HCT116 (cell line): ENCODE data around the gene TBR1. TPM values are rescaled to one million over a fixed set of nuclear protein-coding genes. Genes with fewer than 3 reads are reported as not detected.

Experiments used
- ATAC-seq: fragments of 200-7000 bp; cut with Tn5 transposase; 2 replicates; pipeline ENCODE4 v1.9.1; 2020; ENCODE audit warnings: mild to moderate bottlenecking, moderate library complexity
- BruUV-seq: library from RNA; stranded (reverse); fragments of 400-500 nt; replicated peaks from 2 replicates; lab custom pipeline; 2021; lab: Mats Ljungman, UMichigan
- CTCF ChIA-PET: fragments of 300-600 bp; sonication (Branson Sonifier 250); formaldehyde crosslinking; loops from one replicate; lab custom pipeline; 2021; ENCODE audit warnings: antibody characterized with exemption; lab: Charles Lee
- POLR2A ChIA-PET: fragments of 300-600, 350-600 bp; sonication (Branson Sonifier 250); formaldehyde crosslinking; loops from one replicate; lab custom pipeline; 2021; ENCODE audit warnings: antibody characterized with exemption; lab: Charles Lee
- RAD21 ChIA-PET, 2 experiments: fragments of 300-600 bp; sonication (Branson Sonifier 250); formaldehyde crosslinking; loops; one replicate each; lab custom pipeline; 2023; ENCODE audit warnings: low total read pairs in 2 of 2; ENCODE audit not compliant: uncharacterized antibody in 2 of 2, unreplicated experiment in 2 of 2, low non-redundant PET in 1 of 2; lab: Charles Lee
- DNase-seq: peaks from one replicate; pipeline ENCODE4 v3.0.0-alpha.2; 2010; ENCODE audit warnings: low read depth, low spot score
- H2AFZ ChIP-seq: fragments of 200-600 bp; shearing (Covaris generic), sonication (generic); 2 replicates; pipeline ENCODE4 v1.6.1; 2017; ENCODE audit warnings: low read depth, mixed run types, mixed read lengths, antibody characterized with exemption, low read length; ENCODE audit not compliant: poor library complexity, severe bottlenecking
- H3K27ac ChIP-seq: 2 replicates; pipeline ENCODE4 v1.5.1; 2012; ENCODE audit warnings: low read depth, low read length
- H3K27me3 ChIP-seq: fragments of 200-600 bp; sonication (generic); 2 replicates; pipeline ENCODE4 v1.6.1; 2016; ENCODE audit warnings: mixed run types, low read length, mixed read lengths; ENCODE audit not compliant: insufficient read depth
- H3K36me3 ChIP-seq, 2 experiments: fragments of 200-500 bp in 1 of 2; fragments of 200-600 bp in 1 of 2; sonication (Bioruptor generic) in 1 of 2; sonication (generic) in 1 of 2; 2 replicates each; pipeline versions ENCODE4 v1.5.1 to v1.6.1; 2014 to 2016; ENCODE audit warnings: low read length in 2 of 2, inconsistent platforms in 1 of 2, mixed read lengths in 1 of 2, mixed run types in 1 of 2; ENCODE audit not compliant: insufficient read depth in 2 of 2, control insufficient read depth in 1 of 2
- H3K4me1 ChIP-seq, 2 experiments: fragments of 200-600 bp in 1 of 2; sonication (generic) in 1 of 2; 2 replicates each; pipeline versions ENCODE4 v1.5.1 to v1.6.1; 2012 to 2017; ENCODE audit warnings: low read length in 2 of 2, inconsistent platforms in 1 of 2, mild to moderate bottlenecking in 1 of 2, mixed read lengths in 1 of 2, mixed run types in 1 of 2, moderate library complexity in 1 of 2; ENCODE audit not compliant: insufficient read depth in 2 of 2, control insufficient read depth in 1 of 2
- H3K4me2 ChIP-seq: fragments of 200-600 bp; sonication (generic); 2 replicates; pipeline ENCODE4 v1.6.1; 2017; ENCODE audit warnings: mixed run types, low read length, mixed read lengths
- H3K4me3 ChIP-seq, 2 experiments: fragments of 200-600 bp in 1 of 2; sonication (generic) in 1 of 2; replicated peaks in 1 of 2; 2 replicates each; pipeline ENCODE4 v1.5.1; 2011 to 2016; ENCODE audit warnings: low read length in 2 of 2, control low read depth in 1 of 2, low read depth in 1 of 2, mild to moderate bottlenecking in 1 of 2, mixed read lengths in 1 of 2, mixed run types in 1 of 2
- H3K79me2 ChIP-seq: fragments of 200-600 bp; sonication (generic); 2 replicates; pipeline ENCODE4 v1.6.1; 2017; ENCODE audit warnings: mild to moderate bottlenecking, mixed run types, low read length, moderate library complexity, mixed read lengths; ENCODE audit not compliant: insufficient read depth
- H3K9ac ChIP-seq: fragments of 200-600 bp; sonication (generic); 2 replicates; pipeline ENCODE4 v1.6.1; 2016; ENCODE audit warnings: low read length, mixed read lengths
- H3K9me2 ChIP-seq: fragments of 200-600 bp; sonication (generic), shearing (Covaris generic); 2 replicates; pipeline ENCODE4 v1.6.1; 2017; ENCODE audit warnings: mixed run types, mild to moderate bottlenecking, moderate library complexity; ENCODE audit not compliant: insufficient read depth
- H3K9me3 ChIP-seq, 2 experiments: fragments of 200-500 bp in 1 of 2; fragments of 200-600 bp in 1 of 2; sonication (Bioruptor generic) in 1 of 2; sonication (generic) in 1 of 2; 2 replicates each; pipeline ENCODE4 v1.6.1; 2014 to 2017; ENCODE audit warnings: low read length in 2 of 2, mixed read lengths in 2 of 2, inconsistent platforms in 1 of 2, low read depth in 1 of 2, mild to moderate bottlenecking in 1 of 2, mixed run types in 1 of 2, moderate library complexity in 1 of 2; ENCODE audit not compliant: control insufficient read depth in 1 of 2, insufficient read depth in 1 of 2
- H4K20me1 ChIP-seq: fragments of 200-600 bp; sonication (generic), shearing (Covaris generic); 2 replicates; pipeline ENCODE4 v1.6.1; 2017; ENCODE audit warnings: mixed run types, mild to moderate bottlenecking, moderate library complexity; ENCODE audit not compliant: insufficient read depth
- CBX3 ChIP-seq: IDR thresholded peaks from 2 replicates; pipeline ENCODE4 v1.6.1; 2012; ENCODE audit warnings: low read depth
- CTCF ChIP-seq, 3 experiments: fragments of 200-600 bp in 1 of 3; sonication (generic) in 1 of 3; IDR thresholded peaks in 2 of 3; conservative IDR thresholded peaks in 1 of 3; 2 replicates each; pipeline ENCODE4 v1.5.1; 2012 to 2017; ENCODE audit warnings: low read depth in 2 of 3, low read length in 2 of 3, antibody characterized with exemption in 1 of 3, borderline replicate concordance in 1 of 3, control low read depth in 1 of 3, mild to moderate bottlenecking in 1 of 3, mixed read lengths in 1 of 3, mixed run types in 1 of 3, moderate library complexity in 1 of 3; ENCODE audit not compliant: insufficient read depth in 1 of 3
- EGR1 ChIP-seq: IDR thresholded peaks from 2 replicates; pipeline ENCODE4 v1.6.1; 2012; ENCODE audit warnings: low read depth
- ELF1 ChIP-seq: IDR thresholded peaks from 2 replicates; pipeline ENCODE4 v1.6.1; 2012; ENCODE audit warnings: low read depth, borderline replicate concordance
- JUND ChIP-seq: IDR thresholded peaks from 2 replicates; pipeline ENCODE4 v1.6.1; 2012
- MAX ChIP-seq: IDR thresholded peaks from 2 replicates; pipeline ENCODE4 v1.6.1; 2012
- POLR2A ChIP-seq: IDR thresholded peaks from 2 replicates; pipeline ENCODE4 v1.7.0; 2011; ENCODE audit warnings: borderline replicate concordance; ENCODE audit not compliant: insufficient read depth, insufficient read length; ENCODE audit errors: extremely low read depth
- SIN3A ChIP-seq: IDR thresholded peaks from 2 replicates; pipeline ENCODE4 v1.6.1; 2012; ENCODE audit warnings: low read depth
- SP1 ChIP-seq: IDR thresholded peaks from 2 replicates; pipeline ENCODE4 v1.6.1; 2012; ENCODE audit warnings: low read depth
- SRF ChIP-seq: IDR thresholded peaks from 2 replicates; pipeline ENCODE4 v1.6.1; 2012; ENCODE audit warnings: low read depth
- TCF7L2 ChIP-seq: IDR thresholded peaks from 2 replicates; pipeline ENCODE4 v1.7.0; 2011; ENCODE audit warnings: borderline replicate concordance, inconsistent platforms; ENCODE audit not compliant: insufficient read depth, insufficient read length; ENCODE audit errors: extremely low read depth
- ZBTB33 ChIP-seq: IDR thresholded peaks from 2 replicates; pipeline ENCODE4 v1.6.1; 2011; ENCODE audit warnings: mild to moderate bottlenecking, low read length, moderate library complexity; ENCODE audit not compliant: insufficient replicate concordance; ENCODE audit errors: extremely low read depth
- ZNF274 ChIP-seq: fragments of 200-500 bp; sonication (Bioruptor generic); IDR thresholded peaks from 2 replicates; pipeline ENCODE4 v1.6.1; 2014; ENCODE audit warnings: mild to moderate bottlenecking, low read depth, low read length, inconsistent platforms
- intact Hi-C: fragments of 100-400 bp; cut with micrococcal nuclease; formaldehyde crosslinking; loops from 2 replicates; pipeline ENCODE4 v1.10.0; 2022
- total RNA-seq: library from RNA; stranded (reverse); gene quantifications from one replicate; pipeline ENCODE4 v1.2.1, GENCODE V29; 2021; ENCODE audit not compliant: unreplicated experiment

The TBR1 gene
- total RNA-seq, 1 experiment from 2014 or later, result 0.17 TPM

- TF ChIP-seq ZNF274 (no peak), TCF7L2 (no peak), MAX (no peak), SIN3A (no peak)
Measured at GRCh38 chr2:161381546-161381945, 34.6 kb upstream of the TBR1 start (continued).

DNA sequence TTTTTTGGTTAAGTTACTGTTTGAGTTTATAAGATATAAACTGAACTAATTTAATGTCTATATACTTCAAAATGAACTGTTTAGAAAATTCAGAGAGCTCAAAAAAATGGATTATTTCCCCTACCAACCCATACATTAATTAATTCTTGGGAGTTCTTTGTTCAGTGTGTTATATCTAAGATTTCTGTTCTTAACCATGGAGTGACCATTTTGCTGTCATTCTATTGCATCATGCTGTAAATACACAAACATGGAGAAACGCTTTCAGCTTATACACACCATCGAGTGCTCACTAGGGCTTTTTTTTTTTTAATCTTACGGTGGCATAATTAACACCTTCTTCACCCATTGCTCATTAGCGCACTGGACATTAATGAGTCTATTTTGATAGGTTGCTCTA is 33.4 kb upstream of the TBR1 start:
- ATAC-seq (no peak), DNase-seq (no peak)
- no peak overlapping the region for H3K9ac ChIP-seq
- no peak overlapping the region for H3K4me2 ChIP-seq
- no peak overlapping the region for H3K27ac ChIP-seq
- ChIA-PET RAD21 (no interaction called here), POLR2A (no interaction called here), CTCF (no interaction called here)
- H4K20me1 ChIP-seq, result no peaks in the 10 kb centered on the region
- peaks cover 53% of the 10 kb centered on the region for H3K79me2 ChIP-seq
- peaks cover 2 to 5% of the 10 kb centered on the region in 2 experiments; a peak in 3 of 4 replicates for H3K36me3 ChIP-seq
- no peak overlapping the region for H3K4me3 ChIP-seq
- H2AFZ ChIP-seq, result no peak overlapping the region
- no peaks in the 10 kb centered on the region for H3K4me1 ChIP-seq
- no peak for TF ChIP-seq TCF7L2
- TF ChIP-seq POLR2A, result no peak
- TF ChIP-seq SP1, result no peak
- no peak for TF ChIP-seq EGR1
- TF ChIP-seq CBX3, result no peak
- no peaks in the 10 kb centered on the region for H3K9me3 ChIP-seq
- intact Hi-C loops, result no loop called here
- no peaks in the 10 kb centered on the region for H3K27me3 ChIP-seq
- no TSS peak for BruUV-seq
- no peaks in the 10 kb centered on the region for H3K9me2 ChIP-seq

DNA sequence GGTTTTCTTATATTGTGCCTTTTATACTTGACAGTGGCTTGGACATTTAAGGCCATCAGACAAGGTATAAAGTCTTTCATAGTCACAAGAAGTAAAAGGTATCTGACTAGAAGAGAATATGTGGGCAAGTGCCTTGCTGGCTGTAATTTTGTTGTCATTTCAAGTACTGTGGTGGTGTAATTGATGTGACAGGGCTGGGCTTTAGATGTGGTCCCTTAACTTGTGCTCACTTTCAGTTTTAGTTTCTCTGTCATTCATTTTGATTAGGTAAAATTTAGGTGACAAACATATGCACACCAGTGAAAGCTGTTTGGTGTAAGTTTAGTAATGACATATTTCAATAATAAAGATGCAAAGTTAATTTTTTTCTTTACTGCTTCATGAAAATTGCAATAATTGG is 31.2 kb upstream of the TBR1 start:
- no peaks in the 10 kb centered on the region for H3K4me1 ChIP-seq
- no peaks in the 10 kb centered on the region for H3K27me3 ChIP-seq
- RAD21 ChIA-PET, result no interaction called here
- H3K36me3 ChIP-seq, result peaks cover 2 to 5% of the 10 kb centered on the region in 2 experiments; a peak in 3 of 4 replicates
- POLR2A ChIA-PET, result no interaction called here
- H4K20me1 ChIP-seq, result no peaks in the 10 kb centered on the region
- H3K9me2 ChIP-seq, result no peaks in the 10 kb centered on the region
- no TSS peak for BruUV-seq
- no peak for TF ChIP-seq ZNF274
- TF ChIP-seq ZBTB33, result no peak
- TF ChIP-seq TCF7L2, result no peak
- no peak for TF ChIP-seq CTCF (IDR thresholded peaks at IDR 0.05 in 2 of 3, conservative IDR thresholded peaks at IDR 0.05 in 1 of 3; ENCODE audit: borderline replicate concordance in 1 of 3, insufficient read depth in 1 of 3, low read depth in 2 of 3, low read length in 2 of 3)
- TF ChIP-seq JUND, result no peak
- no peak for TF ChIP-seq ELF1
- no peak for TF ChIP-seq SRF
- TF ChIP-seq SP1, result no peak
- TF ChIP-seq MAX, result no peak
- TF ChIP-seq, all 23 proteins: peak for 0
- no peak overlapping the region for H2AFZ ChIP-seq
- H3K9me3 ChIP-seq, result no peaks in the 10 kb centered on the region
- CTCF ChIA-PET, result no interaction called here
- H3K4me2 ChIP-seq, result no peak overlapping the region
- intact Hi-C loops, result no loop called here
- peaks cover 49% of the 10 kb centered on the region for H3K79me2 ChIP-seq
- H3K4me3 ChIP-seq, result no peak overlapping the region
- no peak overlapping the region for H3K9ac ChIP-seq
- DNase-seq (no peak), ATAC-seq (no peak)
- no peak overlapping the region for H3K27ac ChIP-seq
